Sciatic nerve (tissue), 2 donors: ENCODE measurements around the gene INHBC. TPM values are rescaled to one million over a fixed set of nuclear protein-coding genes. Genes with fewer than 3 reads are reported as not detected.
A peak's percentile ranks its signal among the peaks of the same experiment; 100 is the strongest.

Experiments used
- ATAC-seq: fragments of 200-7000 bp; cut with Tn5 transposase; one replicate; pipeline ENCODE4 v1.9.1; 2020; ENCODE audit warnings: mild to moderate bottlenecking, moderate library complexity
- DNase-seq: peaks from one replicate; pipeline ENCODE4 v3.0.0-alpha.2; 2020; ENCODE audit warnings: low spot score
- intact Hi-C: fragments of 100-400 bp; cut with DNase I; formaldehyde crosslinking; loops from one replicate; pipeline ENCODE4 v1.14.2; 2022
- total RNA-seq: library from RNA; stranded (reverse); fragmentation: NEBNext Ultra II Directional; extraction: Animal tissue kit (Norgen Biotek cat#: 25700); gene quantifications from one replicate; pipeline ENCODE4 v1.2.1, GENCODE V29; 2021
- donor health status: DM: no; HTN: no; CAD: no.
- donor health status: DM: no; HTN: no; CAD: no.

INHBC gene
- total RNA-seq, 1 donor from 2014 or later: not detected

- peak; percentile 79 for ATAC-seq
- intact Hi-C loops: no loop called here
- peak; percentile 92 for DNase-seq
Measured at GRCh38 chr12:57462251-57462911, 27.8 kb downstream of the INHBC start.

GRCh38 chr12:57462912-57463253, 28.3 kb downstream of the INHBC start:
- intact Hi-C loops: no loop called here
- DNase-seq (no peak), ATAC-seq (no peak)

GRCh38 chr12:57464569-57464968, 30.0 kb downstream of the INHBC start:
- intact Hi-C loops: no loop called here
- DNase-seq: no peak
- ATAC-seq: no peak

- ATAC-seq: no peak
- intact Hi-C loops: no loop called here
Measured at GRCh38 chr12:57465030-57465746, 30.6 kb downstream of the INHBC start.

GRCh38 chr12:57465747-57466505, 31.3 kb downstream of the INHBC start:
- ATAC-seq: no peak
- no peak for DNase-seq
- intact Hi-C loops: no loop called here

More at GRCh38 chr12:57465030-57465746, 30.6 kb downstream of the INHBC start:
- no peak for DNase-seq

- no peak for ATAC-seq
- intact Hi-C loops: no loop called here
- DNase-seq: no peak
Measured at GRCh38 chr12:57467212-57467874, 32.8 kb downstream of the INHBC start.

- ATAC-seq: no peak
- DNase-seq: no peak
- intact Hi-C loops: no loop called here
Measured at GRCh38 chr12:57467915-57468314, 33.3 kb downstream of the INHBC start.

- no peak for ATAC-seq
- intact Hi-C loops: no loop called here
Measured at GRCh38 chr12:57469296-57470164, 34.9 kb downstream of the INHBC start.

GRCh38 chr12:57470286-57470969, 35.8 kb downstream of the INHBC start:
- intact Hi-C loops: no loop called here
- DNase-seq: no peak

More at GRCh38 chr12:57469296-57470164, 34.9 kb downstream of the INHBC start:
- DNase-seq: no peak

GRCh38 chr12:57470970-57471656, 36.5 kb downstream of the INHBC start:
- no peak for ATAC-seq
- DNase-seq: no peak
- intact Hi-C loops: no loop called here

More at GRCh38 chr12:57470286-57470969, 35.8 kb downstream of the INHBC start:
- ATAC-seq: no peak

- intact Hi-C loops: no loop called here
- ATAC-seq: no peak
- DNase-seq: no peak
Measured at GRCh38 chr12:57471661-57472060, 37.1 kb downstream of the INHBC start.

GRCh38 chr12:57472391-57472790, 37.8 kb downstream of the INHBC start:
- no peak for ATAC-seq
- intact Hi-C loops: no loop called here
- DNase-seq: no peak

- intact Hi-C loops: no loop called here
- DNase-seq (no peak), ATAC-seq (no peak)
Measured at GRCh38 chr12:57473392-57473791, 38.8 kb downstream of the INHBC start.

- intact Hi-C loops: no loop called here
- DNase-seq (no peak), ATAC-seq (no peak)
Measured at GRCh38 chr12:57473886-57474285, 39.3 kb downstream of the INHBC start.

GRCh38 chr12:57474430-57474829, 39.8 kb downstream of the INHBC start:
- DNase-seq (no peak), ATAC-seq (no peak)
- intact Hi-C loops: no loop called here

GRCh38 chr12:57474862-57475261, 40.3 kb downstream of the INHBC start:
- DNase-seq: no peak
- intact Hi-C loops: no loop called here
- no peak for ATAC-seq
